Endothelial cell of umbilical vein (primary cell): ENCODE data around the gene METTL15. TPM values are rescaled to one million over a fixed set of nuclear protein-coding genes. Genes with fewer than 3 reads are reported as not detected.

Experiments used
- BruUV-seq: library from RNA; stranded (reverse); fragments of 400-500 nt; replicated peaks from 2 replicates; lab custom pipeline; 2021; lab: Mats Ljungman, UMichigan
- CTCF ChIA-PET: fragments of 300-600, 350-600 bp; sonication (Branson Sonifier 250); formaldehyde crosslinking; loops from one replicate; lab custom pipeline; 2021; ENCODE audit warnings: antibody characterized with exemption, inconsistent platforms; lab: Charles Lee
- POLR2A ChIA-PET: fragments of 300-600, 350-600 bp; sonication (Branson Sonifier 250); formaldehyde crosslinking; loops from one replicate; lab custom pipeline; 2021; ENCODE audit warnings: antibody characterized with exemption, inconsistent platforms; lab: Charles Lee
- DNase-seq: peaks from one replicate; pipeline ENCODE4 v3.0.0-alpha.2; 2011; ENCODE audit warnings: low read depth, low spot score
- FAIRE-seq: peaks from 2 replicates; lab custom pipeline; 2011; peaks lifted over from hg19 to GRCh38; lab: Jason Lieb, UNC
- H2AFZ ChIP-seq: 2 replicates; pipeline ENCODE4 v1.6.0; 2012; ENCODE audit warnings: low read depth, low read length, control low read depth, inconsistent platforms
- H3K27ac ChIP-seq: 2 replicates; pipeline ENCODE4 v1.5.1; 2011; ENCODE audit warnings: low read depth, mild to moderate bottlenecking, control low read depth, low read length, moderate library complexity; ENCODE audit not compliant: insufficient read depth
- H3K27me3 ChIP-seq, 2 experiments: 2 replicates each; pipeline versions ENCODE4 v1.6.0 to v1.6.1; 2011; ENCODE audit warnings: low read length in 2 of 2, mixed read lengths in 1 of 2; ENCODE audit not compliant: control insufficient read depth in 2 of 2, insufficient read depth in 2 of 2
- H3K36me3 ChIP-seq, 2 experiments: 2 replicates in 1 of 2; 3 replicates in 1 of 2; pipeline ENCODE4 v1.5.1; 2011; ENCODE audit warnings: low read length in 2 of 2, mild to moderate bottlenecking in 1 of 2, moderate library complexity in 1 of 2; ENCODE audit not compliant: control insufficient read depth in 2 of 2, insufficient read depth in 2 of 2; ENCODE audit errors: extremely low read depth in 1 of 2
- H3K4me1 ChIP-seq: 3 replicates; pipeline ENCODE4 v1.5.1; 2011; ENCODE audit warnings: mild to moderate bottlenecking, low read length; ENCODE audit not compliant: control insufficient read depth, insufficient read depth; ENCODE audit errors: extremely low read depth
- H3K4me2 ChIP-seq: 2 replicates; pipeline ENCODE4 v1.6.1; 2011; ENCODE audit warnings: low read length, control low read depth, mixed read lengths; ENCODE audit not compliant: insufficient read depth
- H3K4me3 ChIP-seq, 3 experiments: fragments of 200-600 bp in 1 of 3; sonication (generic), shearing (Covaris generic) in 1 of 3; replicated peaks in 1 of 3; 2 replicates each; pipeline ENCODE4 v1.5.1; 2011 to 2016; ENCODE audit warnings: control low read depth in 3 of 3, low read length in 3 of 3, mild to moderate bottlenecking in 2 of 3, inconsistent platforms in 1 of 3, low read depth in 1 of 3, moderate library complexity in 1 of 3; ENCODE audit not compliant: insufficient read depth in 1 of 3
- H3K79me2 ChIP-seq: 2 replicates; pipeline ENCODE4 v1.6.0; 2012; ENCODE audit warnings: low read length, inconsistent platforms; ENCODE audit not compliant: control insufficient read depth, insufficient read depth
- H3K9ac ChIP-seq: replicated peaks from 2 replicates; pipeline ENCODE3; 2011; ENCODE audit warnings: low read length, control low read depth; ENCODE audit not compliant: insufficient read depth; ENCODE audit errors: extremely low read depth
- H3K9me1 ChIP-seq: replicated peaks from 3 replicates; pipeline ENCODE4 v1.6.0; 2011; ENCODE audit warnings: mild to moderate bottlenecking, low read length; ENCODE audit not compliant: control insufficient read depth, insufficient read depth; ENCODE audit errors: extremely low read depth
- H3K9me3 ChIP-seq: replicated peaks from 2 replicates; pipeline ENCODE4 v1.5.1; 2012; ENCODE audit warnings: low read length, inconsistent platforms; ENCODE audit not compliant: control insufficient read depth, insufficient read depth
- H4K20me1 ChIP-seq: replicated peaks from 2 replicates; pipeline ENCODE3; 2011; ENCODE audit warnings: mild to moderate bottlenecking, low read length; ENCODE audit not compliant: control insufficient read depth, insufficient read depth; ENCODE audit errors: extremely low read depth
- EZH2 ChIP-seq: IDR thresholded peaks from 2 replicates; pipeline ENCODE4 v1.6.1; 2012; ENCODE audit warnings: borderline replicate concordance, low read depth, mild to moderate bottlenecking, moderate library complexity, low read length, inconsistent platforms; ENCODE audit not compliant: severe bottlenecking
- FOS ChIP-seq: IDR thresholded peaks from 2 replicates; pipeline ENCODE4 v1.6.1; 2011; ENCODE audit warnings: mild to moderate bottlenecking, low read length, moderate library complexity, borderline replicate concordance; ENCODE audit not compliant: insufficient read depth
- GATA2 ChIP-seq: IDR thresholded peaks from 2 replicates; pipeline ENCODE4 v1.7.0; 2011; ENCODE audit warnings: low read depth, mild to moderate bottlenecking, moderate library complexity, mixed read lengths, low read length; ENCODE audit not compliant: insufficient read length, insufficient read depth
- JUN ChIP-seq: IDR thresholded peaks from 2 replicates; pipeline ENCODE4 v1.6.1; 2011; ENCODE audit warnings: borderline replicate concordance, low read depth; ENCODE audit not compliant: insufficient read length, insufficient read depth
- MYC ChIP-seq: IDR thresholded peaks from one replicate; pipeline ENCODE4 v1.6.1; 2011; ENCODE audit warnings: mild to moderate bottlenecking, low read depth, low read length
- POLR2A ChIP-seq: IDR thresholded peaks from 2 replicates; pipeline ENCODE4 v1.6.1; 2012; ENCODE audit warnings: low read depth, mild to moderate bottlenecking, control low read depth, low read length
- POLR2AphosphoS5 ChIP-seq: IDR thresholded peaks from 2 replicates; pipeline ENCODE4 v1.6.1; 2012; ENCODE audit warnings: low read depth, mild to moderate bottlenecking, control low read depth, low read length, moderate library complexity; ENCODE audit not compliant: insufficient read depth
- dilution Hi-C: fragments of 300-500 bp; cut with MboI; formaldehyde crosslinking; loops from one replicate; pipeline ENCODE4 v1.15.0; 2019; ENCODE audit warnings: low sequenced_read_pairs; ENCODE audit not compliant: extremely low pct_ligation_motif_present
- intact Hi-C: fragments of 100-400 bp; cut with micrococcal nuclease; formaldehyde crosslinking; loops from one replicate; pipeline ENCODE4 v1.10.0; 2022
- polyA plus RNA-seq, 4 experiments: library from polyadenylated mRNA; depleted of rRNA in 3 of 4; stranded (reverse) in 3 of 4; unstranded in 1 of 4; fragments of >200 nt; gene quantifications; 2 replicates each; pipeline versions ENCODE4 v1.2.1 to v1.2.3, GENCODE V29; 2011 to 2012; ENCODE audit warnings: missing spikeins in 1 of 4
- total RNA-seq: library from RNA; stranded (reverse); gene quantifications from 2 replicates; pipeline ENCODE4 v1.2.3, GENCODE V29; 2021
- TF ChIP-seq, protein P1 (sequence below): IDR thresholded peaks from 2 replicates; pipeline ENCODE4 v1.6.1; 2011; ENCODE audit not compliant: insufficient read depth, insufficient read length
- TF ChIP-seq, protein P2 (sequence below), 2 donors: IDR thresholded peaks; 1 replicate in 1 of 2; 2 replicates in 1 of 2; pipeline ENCODE4 v1.5.1; 2011; ENCODE audit warnings: low read length in 2 of 2, mild to moderate bottlenecking in 2 of 2, moderate library complexity in 2 of 2, control low read depth in 1 of 2, inconsistent platforms in 1 of 2, low read depth in 1 of 2; ENCODE audit not compliant: insufficient read depth in 1 of 2; ENCODE audit errors: extremely low read depth in 1 of 2

The METTL15 gene
- total and polyA plus RNA-seq, 2 donors (not counting 3 experiments of a cell fraction or from before 2014, with no cell fraction given), result 3.2 to 12.1 TPM

GRCh38 chr11:28072321-28072720, 35.9 kb upstream of the METTL15 start:
- H3K4me2 ChIP-seq, result peak overlapping the region; percentile 31
- no TSS peak for BruUV-seq
- H2AFZ ChIP-seq, result peak overlapping the region; percentile 54
- no peak overlapping the region for H3K4me3 ChIP-seq
- no peak overlapping the region for H3K27ac ChIP-seq
- peak; percentile 58 for DNase-seq
- peaks cover 3% of the 10 kb centered on the region for H3K4me1 ChIP-seq
- no peak overlapping the region for H3K9ac ChIP-seq
- CTCF ChIA-PET, result interaction anchor here (0.8 to 2.1 kb wide), 7 partner anchors 11 to 1087 kb away, joined by 3 to 6 read pairs (median 5); no protein-coding TSS in a partner anchor
- no peaks in the 10 kb centered on the region for H3K36me3 ChIP-seq
- no peaks in the 10 kb centered on the region for H3K27me3 ChIP-seq
- POLR2A ChIA-PET, result no interaction called here
- intact Hi-C loops, result no loop called here
- no peaks in the 10 kb centered on the region for H3K9me1 ChIP-seq
- TF ChIP-seq, protein P1, sequence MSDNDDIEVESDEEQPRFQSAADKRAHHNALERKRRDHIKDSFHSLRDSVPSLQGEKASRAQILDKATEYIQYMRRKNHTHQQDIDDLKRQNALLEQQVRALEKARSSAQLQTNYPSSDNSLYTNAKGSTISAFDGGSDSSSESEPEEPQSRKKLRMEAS, result no peak
- TF ChIP-seq, protein P2, sequence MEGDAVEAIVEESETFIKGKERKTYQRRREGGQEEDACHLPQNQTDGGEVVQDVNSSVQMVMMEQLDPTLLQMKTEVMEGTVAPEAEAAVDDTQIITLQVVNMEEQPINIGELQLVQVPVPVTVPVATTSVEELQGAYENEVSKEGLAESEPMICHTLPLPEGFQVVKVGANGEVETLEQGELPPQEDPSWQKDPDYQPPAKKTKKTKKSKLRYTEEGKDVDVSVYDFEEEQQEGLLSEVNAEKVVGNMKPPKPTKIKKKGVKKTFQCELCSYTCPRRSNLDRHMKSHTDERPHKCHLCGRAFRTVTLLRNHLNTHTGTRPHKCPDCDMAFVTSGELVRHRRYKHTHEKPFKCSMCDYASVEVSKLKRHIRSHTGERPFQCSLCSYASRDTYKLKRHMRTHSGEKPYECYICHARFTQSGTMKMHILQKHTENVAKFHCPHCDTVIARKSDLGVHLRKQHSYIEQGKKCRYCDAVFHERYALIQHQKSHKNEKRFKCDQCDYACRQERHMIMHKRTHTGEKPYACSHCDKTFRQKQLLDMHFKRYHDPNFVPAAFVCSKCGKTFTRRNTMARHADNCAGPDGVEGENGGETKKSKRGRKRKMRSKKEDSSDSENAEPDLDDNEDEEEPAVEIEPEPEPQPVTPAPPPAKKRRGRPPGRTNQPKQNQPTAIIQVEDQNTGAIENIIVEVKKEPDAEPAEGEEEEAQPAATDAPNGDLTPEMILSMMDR (IDR thresholded peaks at IDR 0.05; ENCODE audit: extremely low read depth in 1 of 2, insufficient read depth in 1 of 2, low read depth in 1 of 2, low read length in 2 of 2), result no peak
- TF ChIP-seq EZH2, result no peak
- no peak for TF ChIP-seq JUN
- TF ChIP-seq GATA2, result no peak
- no peak for TF ChIP-seq MYC
- TF ChIP-seq FOS, result no peak
- no peak for TF ChIP-seq POLR2A
- TF ChIP-seq POLR2AphosphoS5, result no peak
- H4K20me1 ChIP-seq, result no peaks in the 10 kb centered on the region
- H3K9me3 ChIP-seq, result no peaks in the 10 kb centered on the region
- dilution Hi-C loops, result no loop called here
- no peaks in the 10 kb centered on the region for H3K79me2 ChIP-seq
- FAIRE-seq, result peak; percentile 26
